Testis (tissue), 2 donors: ENCODE measurements around the gene NPHP4.

Experiments used
- CTCF ChIP-seq, 3 experiments: fragments of 450-650 bp in 2 of 3; fragments of 200-600 bp in 1 of 3; sonication (generic) in 1 of 3; IDR thresholded peaks; one replicate each; pipeline ENCODE4 v1.5.1; 2016 to 2019; ENCODE audit warnings: antibody characterized with exemption in 3 of 3, mild to moderate bottlenecking in 2 of 3, moderate library complexity in 1 of 3
- POLR2A ChIP-seq: fragments of 450-650 bp; IDR thresholded peaks from one replicate; pipeline ENCODE4 v1.6.1; 2017; ENCODE audit warnings: antibody characterized with exemption, mild to moderate bottlenecking, moderate library complexity

- TF ChIP-seq POLR2A (no peak), CTCF (IDR thresholded peaks at IDR 0.05) (no peak)
Measured at GRCh38 chr1:6007318-6008083, 15.3 kb upstream of the NPHP4 start.
